ENCODE data around the gene RAB10. TPM values are rescaled to one million over a fixed set of nuclear protein-coding genes. Genes with fewer than 3 reads are reported as not detected.
"Not testable (repeated sequence)": the region's sequence is repeated elsewhere in the genome, so short reads cannot be mapped to it uniquely, and the experiment has no call there.

Gene RAB10
- total RNA-seq, 1 experiment from 2014 or later, result 152 TPM

- not testable (repeated sequence) for DNase-seq, H3K4me3 ChIP-seq, H3K27ac ChIP-seq, H3K4me1 ChIP-seq, H3K27me3 ChIP-seq
- peaks cover 25% of the 10 kb centered on the region for H3K9me3 ChIP-seq (replicated peaks)
- H3K36me3 ChIP-seq, result peaks cover 28% of the 10 kb centered on the region
These were observed 47.0 kb downstream of the RAB10 start for GRCh38 chr2:26080925-26081324.

- Histone ChIP-seq H3K4me3 (no peak overlapping the region), H3K27ac (no peak overlapping the region), H3K27me3 (no peaks in the 10 kb centered on the region), H3K9me3 (replicated peaks) (peaks cover 25% of the 10 kb centered on the region), H3K4me1 (no peaks in the 10 kb centered on the region), H3K36me3 (peaks cover 28% of the 10 kb centered on the region)
- no peak for DNase-seq
These were observed 47.7 kb downstream of the RAB10 start for GRCh38 chr2:26081556-26081955.

GRCh38 chr2:26086155-26086637, 52.3 kb downstream of the RAB10 start:
- peak in 1 of 2 experiments; percentile 32 for DNase-seq
- H3K4me3 ChIP-seq, result no peak overlapping the region
- no peaks in the 10 kb centered on the region for H3K27me3 ChIP-seq
- H3K9me3 ChIP-seq (replicated peaks), result peaks cover 12% of the 10 kb centered on the region; the same call in 1 of the 2 replicates
- no peak overlapping the region for H3K27ac ChIP-seq
- H3K36me3 ChIP-seq, result peaks cover 19% of the 10 kb centered on the region
- H3K4me1 ChIP-seq, result no peaks in the 10 kb centered on the region

DNA sequence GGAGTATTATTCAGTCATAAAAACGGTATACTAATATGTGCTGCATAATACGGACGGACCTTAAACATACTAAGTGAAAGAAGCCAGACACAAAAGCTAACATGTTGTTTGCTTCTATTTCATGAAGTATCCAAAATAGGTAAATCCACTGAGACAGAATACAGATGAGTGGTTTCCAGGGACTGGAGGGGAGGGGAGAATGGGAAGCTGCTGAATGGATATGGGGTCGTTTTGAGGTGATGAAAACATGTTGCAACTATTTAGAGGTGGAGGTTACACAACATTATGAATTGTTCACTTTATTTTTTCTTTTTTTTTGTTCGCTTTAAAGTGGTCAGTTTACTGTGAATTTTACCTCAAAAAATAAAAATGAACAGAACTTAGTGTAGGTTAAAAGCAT, 52.9 kb downstream of the RAB10 start:
- H3K27ac ChIP-seq, result no peak overlapping the region
- no peaks in the 10 kb centered on the region for H3K27me3 ChIP-seq
- DNase-seq, result no peak
- no peaks in the 10 kb centered on the region for H3K4me1 ChIP-seq
- peaks cover 10% of the 10 kb centered on the region; the same call in 1 of the 2 replicates for H3K9me3 ChIP-seq (replicated peaks)
- peaks cover 17% of the 10 kb centered on the region for H3K36me3 ChIP-seq
- H3K4me3 ChIP-seq, result no peak overlapping the region

DNA sequence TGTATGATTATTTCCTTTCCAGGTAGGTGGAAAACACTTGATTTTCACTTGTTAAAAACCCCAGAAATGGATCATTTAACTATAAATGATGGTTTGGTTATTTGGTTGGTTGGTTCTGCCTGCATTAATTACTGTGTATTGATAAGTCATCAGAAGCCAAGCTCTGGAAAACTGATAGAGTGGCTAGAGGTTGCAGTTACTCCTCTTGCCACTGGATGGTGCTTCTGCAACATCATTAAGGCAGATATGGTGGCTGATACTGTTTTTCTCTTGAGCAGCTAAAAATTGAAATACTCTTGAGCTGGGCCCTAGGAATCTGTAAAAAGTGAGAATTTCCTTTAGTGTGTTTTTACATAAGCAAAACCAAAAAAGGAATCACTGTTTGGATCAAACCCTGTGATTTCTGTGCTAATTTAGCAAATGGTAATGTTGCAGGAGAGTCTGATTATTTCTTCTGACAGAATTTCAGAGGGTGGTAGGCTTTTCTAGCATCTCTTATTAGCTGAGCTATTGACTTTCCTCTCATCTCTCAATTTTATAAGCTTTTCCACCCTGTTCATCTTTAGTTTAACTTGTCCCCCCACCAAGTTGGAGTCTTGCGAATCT, 54.3 kb downstream of the RAB10 start:
- H3K4me3 ChIP-seq, result no peak overlapping the region
- H3K4me1 ChIP-seq, result no peaks in the 10 kb centered on the region
- DNase-seq, result peak in 1 of 2 experiments; percentile 56

DNA sequence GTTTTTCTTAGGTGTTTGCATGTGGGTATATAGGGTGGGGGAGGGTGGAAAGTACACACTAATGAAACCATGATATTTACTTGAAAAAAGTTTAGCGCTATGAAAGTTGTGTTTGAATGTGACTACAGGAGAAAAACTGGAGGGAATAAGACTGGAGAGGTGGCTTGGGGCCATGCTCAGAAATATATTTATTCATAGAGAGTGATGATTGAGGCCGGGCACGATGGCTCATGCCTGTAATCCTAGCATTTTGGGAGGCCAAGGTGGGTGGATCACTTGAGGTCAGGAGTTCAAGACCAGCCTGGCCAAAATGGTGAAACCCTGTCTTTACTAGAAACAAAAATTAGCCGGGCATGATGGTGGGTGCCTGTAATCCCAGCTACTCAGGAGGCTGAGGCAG, 55.0 kb downstream of the RAB10 start:
- not testable (repeated sequence) for H3K9me3 ChIP-seq (replicated peaks); H3K36me3 ChIP-seq; H3K4me3 ChIP-seq; H3K4me1 ChIP-seq; H3K27me3 ChIP-seq; H3K27ac ChIP-seq; DNase-seq

More for the DNA sequence above, 54.3 kb downstream of the RAB10 start:
- Histone ChIP-seq H3K9me3 (replicated peaks) (0 out of 2 replicates have a peak, but pooled peaks cover under 1% of the 10 kb centered on the region), H3K36me3 (peaks cover 5% of the 10 kb centered on the region; the same call in 1 of the 2 replicates), H3K27me3 (no peaks in the 10 kb centered on the region), H3K27ac (no peak overlapping the region)

DNA sequence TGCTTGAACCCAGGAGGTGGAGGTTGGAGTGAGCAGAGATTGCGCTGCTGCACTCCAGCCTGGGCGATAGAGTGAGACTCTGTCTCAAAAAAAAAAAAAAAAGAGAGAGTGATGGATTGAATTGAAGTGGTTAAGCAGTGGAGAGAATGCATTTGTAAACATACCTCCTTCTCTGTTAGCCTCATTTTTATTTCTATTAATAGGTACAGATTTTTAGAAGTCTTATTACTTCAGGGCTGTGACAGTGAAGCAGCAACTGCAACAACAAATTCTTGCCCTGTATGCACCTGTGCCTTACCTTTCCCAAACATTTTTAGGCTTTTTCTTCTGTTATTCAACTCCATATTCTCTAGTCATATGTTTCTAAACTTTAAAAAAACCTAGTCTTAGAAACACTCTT, 55.5 kb downstream of the RAB10 start:
- Histone ChIP-seq H3K27ac (no peak overlapping the region), H3K36me3 (peaks cover 8% of the 10 kb centered on the region; the same call in 1 of the 2 replicates), H3K4me1 (no peaks in the 10 kb centered on the region), H3K9me3 (replicated peaks) (0 out of 2 replicates have a peak, but pooled peaks cover 4% of the 10 kb centered on the region), H3K4me3 (no peak overlapping the region), H3K27me3 (no peaks in the 10 kb centered on the region)
- no peak for DNase-seq

DNA sequence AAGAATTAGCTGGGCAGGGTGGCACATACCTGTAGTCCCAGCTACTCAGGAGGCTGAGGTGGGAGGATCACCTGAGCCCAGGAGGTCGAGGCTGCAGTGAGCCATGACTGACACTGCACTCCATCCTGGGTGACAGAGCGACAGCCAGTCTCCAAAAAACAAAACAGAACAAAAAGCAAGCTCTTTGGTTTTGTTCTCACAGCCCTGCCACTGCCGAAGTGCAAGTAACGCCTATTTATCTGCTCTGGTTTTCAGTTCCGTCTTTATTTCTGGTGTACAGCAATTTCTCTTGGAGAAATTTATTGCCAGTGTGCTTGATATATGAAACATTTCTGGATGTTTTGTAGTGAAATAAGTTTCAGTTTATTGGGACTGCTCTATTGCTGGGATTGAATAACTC, 61.9 kb downstream of the RAB10 start:
- Histone ChIP-seq H3K27ac (no peak overlapping the region), H3K36me3 (peaks cover 20% of the 10 kb centered on the region), H3K9me3 (replicated peaks) (0 out of 2 replicates have a peak, but pooled peaks cover 4% of the 10 kb centered on the region), H3K27me3 (no peaks in the 10 kb centered on the region), H3K4me3 (no peak overlapping the region), H3K4me1 (no peaks in the 10 kb centered on the region)
- DNase-seq, result no peak

DNA sequence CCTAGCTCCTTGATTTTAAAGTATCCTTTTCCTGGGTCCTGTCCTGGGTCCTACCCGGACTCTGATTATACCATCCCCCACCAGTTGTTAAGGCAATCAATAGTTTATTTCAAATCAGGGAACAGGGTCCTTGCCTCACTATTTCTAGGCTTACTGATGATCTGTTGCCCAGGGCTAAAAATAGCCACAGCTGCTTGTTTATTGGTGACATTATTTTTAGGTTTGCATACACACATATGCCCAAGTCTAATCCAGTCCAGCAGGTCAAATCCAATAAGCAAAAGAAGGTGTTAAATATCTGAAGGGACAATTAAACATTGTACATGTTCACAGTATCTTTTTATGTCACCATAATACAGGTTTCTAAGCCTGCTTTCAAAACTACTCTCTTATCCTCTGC, 66.0 kb downstream of the RAB10 start:
- no peaks in the 10 kb centered on the region for H3K27me3 ChIP-seq
- H3K36me3 ChIP-seq, result peaks cover 33% of the 10 kb centered on the region
- H3K27ac ChIP-seq, result no peak overlapping the region
- H3K4me3 ChIP-seq, result no peak overlapping the region
- no peak for DNase-seq
- H3K9me3 ChIP-seq (replicated peaks), result 0 out of 2 replicates have a peak, but pooled peaks cover 8% of the 10 kb centered on the region
- no peaks in the 10 kb centered on the region for H3K4me1 ChIP-seq

GRCh38 chr2:26100384-26100783, 66.5 kb downstream of the RAB10 start:
- 0 out of 2 replicates have a peak, but pooled peaks cover 8% of the 10 kb centered on the region for H3K9me3 ChIP-seq (replicated peaks)
- DNase-seq, result no peak
- peaks cover 35% of the 10 kb centered on the region for H3K36me3 ChIP-seq
- no peaks in the 10 kb centered on the region for H3K4me1 ChIP-seq
- no peaks in the 10 kb centered on the region for H3K27me3 ChIP-seq
- no peak overlapping the region for H3K27ac ChIP-seq
- H3K4me3 ChIP-seq, result no peak overlapping the region

DNA sequence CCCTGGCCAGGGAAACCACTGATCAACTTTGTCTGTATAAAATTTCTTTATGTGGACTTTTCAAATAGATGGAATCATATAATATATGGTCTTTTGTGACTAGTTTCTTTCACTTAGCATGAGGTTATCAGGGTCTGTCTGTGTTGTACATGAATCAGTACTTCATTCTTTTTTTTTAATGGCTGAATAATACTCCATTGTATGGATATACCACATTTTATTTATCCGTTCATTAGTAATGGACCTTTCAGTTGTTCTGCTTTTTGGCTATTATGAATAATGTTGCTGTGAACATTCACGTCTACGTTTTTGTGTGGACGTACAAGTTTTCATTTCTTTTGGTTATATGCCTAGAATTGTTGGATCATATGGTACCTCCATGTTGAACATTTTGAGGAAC, 69.9 kb downstream of the RAB10 start:
- Histone ChIP-seq H3K4me1 (no peaks in the 10 kb centered on the region), H3K9me3 (replicated peaks) (0 out of 2 replicates have a peak, but pooled peaks cover 8% of the 10 kb centered on the region), H3K36me3 (peaks cover 42% of the 10 kb centered on the region)

DNA sequence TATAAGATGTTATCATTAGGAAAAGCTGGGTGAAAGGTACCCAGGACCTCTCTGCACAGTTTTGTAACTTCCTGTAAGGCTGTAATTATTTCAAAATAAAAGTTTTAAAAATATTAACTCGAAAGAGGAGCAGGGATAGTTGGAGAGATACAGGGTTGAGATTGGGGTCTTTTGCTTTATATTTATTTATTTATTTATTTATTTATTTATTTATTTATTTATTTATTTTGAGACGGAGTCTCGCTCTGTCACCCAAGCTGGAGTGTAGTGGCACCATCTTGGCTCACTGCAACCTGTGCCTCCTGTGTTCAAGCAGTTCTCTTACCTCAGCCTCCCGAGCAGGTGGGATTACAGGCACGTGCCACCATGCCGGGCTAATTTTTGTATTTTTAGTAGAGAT, 74.8 kb downstream of the RAB10 start:
- H3K36me3 ChIP-seq, result peaks cover 53% of the 10 kb centered on the region
- not testable (repeated sequence) for H3K4me3 ChIP-seq

More for the DNA sequence above, 69.9 kb downstream of the RAB10 start:
- Histone ChIP-seq H3K27me3 (no peaks in the 10 kb centered on the region), H3K27ac (no peak overlapping the region), H3K4me3 (no peak overlapping the region)
- no peak for DNase-seq

GRCh38 chr2:26112201-26112600, 78.3 kb downstream of the RAB10 start:
- Histone ChIP-seq H3K4me1 (no peaks in the 10 kb centered on the region), H3K27ac (no peak overlapping the region), H3K36me3 (peaks cover 45% of the 10 kb centered on the region), H3K4me3 (no peak overlapping the region), H3K9me3 (replicated peaks) (no peaks in the 10 kb centered on the region), H3K27me3 (no peaks in the 10 kb centered on the region)
- no peak for DNase-seq

More for the DNA sequence above, 74.8 kb downstream of the RAB10 start:
- H3K27ac ChIP-seq; DNase-seq; H3K9me3 ChIP-seq (replicated peaks); H3K27me3 ChIP-seq; H3K4me1 ChIP-seq: not testable (repeated sequence)

GRCh38 chr2:26114151-26114550, 80.3 kb downstream of the RAB10 start:
- no peak overlapping the region for H3K4me3 ChIP-seq
- no peaks in the 10 kb centered on the region for H3K4me1 ChIP-seq
- H3K9me3 ChIP-seq (replicated peaks), result no peaks in the 10 kb centered on the region
- H3K27ac ChIP-seq, result no peak overlapping the region
- DNase-seq, result no peak
- H3K36me3 ChIP-seq, result peaks cover 45% of the 10 kb centered on the region
- H3K27me3 ChIP-seq, result no peaks in the 10 kb centered on the region

GRCh38 chr2:26118682-26119081, 84.8 kb downstream of the RAB10 start:
- Histone ChIP-seq H3K4me3 (no peak overlapping the region), H3K9me3 (replicated peaks) (no peaks in the 10 kb centered on the region)
- no peak for DNase-seq

GRCh38 chr2:26119521-26119920, 85.6 kb downstream of the RAB10 start:
- Histone ChIP-seq H3K4me1 (no peaks in the 10 kb centered on the region), H3K27ac (no peak overlapping the region)
- no peak for DNase-seq

More at GRCh38 chr2:26118682-26119081, 84.8 kb downstream of the RAB10 start:
- Histone ChIP-seq H3K4me1 (no peaks in the 10 kb centered on the region), H3K27me3 (no peaks in the 10 kb centered on the region), H3K27ac (no peak overlapping the region), H3K36me3 (peaks cover 17% of the 10 kb centered on the region)

More at GRCh38 chr2:26119521-26119920, 85.6 kb downstream of the RAB10 start:
- Histone ChIP-seq H3K27me3 (no peaks in the 10 kb centered on the region), H3K4me3 (no peak overlapping the region), H3K36me3 (peaks cover 13% of the 10 kb centered on the region), H3K9me3 (replicated peaks) (no peaks in the 10 kb centered on the region)
